MM.1S (cell line): ENCODE measurements around the gene PSPH.
"Not testable (repeated sequence)": the region's sequence is repeated elsewhere in the genome, so short reads cannot be mapped to it uniquely, and the experiment has no call there.

Experiments
- EZH2 ChIP-seq: fragments of 300-600 bp; sonication (generic); optimal IDR thresholded peaks from 2 replicates; pipeline ENCODE3; 2017; ENCODE audit warnings: low read depth, mild to moderate bottlenecking, antibody characterized with exemption, low read length, mixed read lengths
- TF ChIP-seq, protein P1 (sequence below): fragments of 300-600 bp; sonication (generic); IDR thresholded peaks from 2 replicates; pipeline ENCODE4 v1.5.1; 2016; ENCODE audit warnings: antibody characterized with exemption, low read length, mixed read lengths

DNA sequence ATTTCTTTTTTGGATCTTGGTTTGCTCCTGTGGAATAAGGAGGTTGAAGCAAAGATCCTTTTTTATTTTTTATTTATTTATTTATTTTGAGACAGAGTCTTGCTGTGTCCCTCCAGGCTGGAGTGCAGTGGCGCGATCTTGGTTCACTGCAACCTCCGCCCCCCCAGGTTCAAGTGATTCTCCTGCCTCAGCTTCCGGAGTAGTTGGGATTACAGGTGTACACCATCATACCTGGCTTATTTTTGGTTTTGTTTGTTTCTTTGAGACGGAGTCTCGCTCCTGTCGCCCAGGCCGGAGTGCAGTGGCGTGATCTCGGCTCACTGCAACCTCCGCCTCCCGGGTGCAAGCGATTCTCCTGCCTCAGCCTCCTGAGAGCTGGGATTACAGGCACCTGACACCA is 15.1 kb upstream of the PSPH start:
- TF ChIP-seq, protein P1, sequence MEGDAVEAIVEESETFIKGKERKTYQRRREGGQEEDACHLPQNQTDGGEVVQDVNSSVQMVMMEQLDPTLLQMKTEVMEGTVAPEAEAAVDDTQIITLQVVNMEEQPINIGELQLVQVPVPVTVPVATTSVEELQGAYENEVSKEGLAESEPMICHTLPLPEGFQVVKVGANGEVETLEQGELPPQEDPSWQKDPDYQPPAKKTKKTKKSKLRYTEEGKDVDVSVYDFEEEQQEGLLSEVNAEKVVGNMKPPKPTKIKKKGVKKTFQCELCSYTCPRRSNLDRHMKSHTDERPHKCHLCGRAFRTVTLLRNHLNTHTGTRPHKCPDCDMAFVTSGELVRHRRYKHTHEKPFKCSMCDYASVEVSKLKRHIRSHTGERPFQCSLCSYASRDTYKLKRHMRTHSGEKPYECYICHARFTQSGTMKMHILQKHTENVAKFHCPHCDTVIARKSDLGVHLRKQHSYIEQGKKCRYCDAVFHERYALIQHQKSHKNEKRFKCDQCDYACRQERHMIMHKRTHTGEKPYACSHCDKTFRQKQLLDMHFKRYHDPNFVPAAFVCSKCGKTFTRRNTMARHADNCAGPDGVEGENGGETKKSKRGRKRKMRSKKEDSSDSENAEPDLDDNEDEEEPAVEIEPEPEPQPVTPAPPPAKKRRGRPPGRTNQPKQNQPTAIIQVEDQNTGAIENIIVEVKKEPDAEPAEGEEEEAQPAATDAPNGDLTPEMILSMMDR, result not testable (repeated sequence)
- not testable (repeated sequence) for TF ChIP-seq EZH2
